Measurements from ENCODE around the gene PHYH. TPM values are rescaled to one million over a fixed set of nuclear protein-coding genes. Genes with fewer than 3 reads are reported as not detected.

The PHYH gene
- total RNA-seq, 1 experiment from 2014 or later, result 26.7 TPM

- Mint-ChIP-seq H3K27ac (ENCODE audit: unreplicated experiment) (no peak overlapping the region), H3K4me3 (ENCODE audit: low read depth, unreplicated experiment) (no peak overlapping the region), H3K36me3 (ENCODE audit: insufficient read depth, unreplicated experiment) (peaks cover 34% of the 10 kb centered on the region), H3K4me1 (ENCODE audit: low read depth, unreplicated experiment) (no peaks in the 10 kb centered on the region), H3K9me3 (ENCODE audit: low read depth, unreplicated experiment) (no peaks in the 10 kb centered on the region), H3K27me3 (ENCODE audit: unreplicated experiment) (no peaks in the 10 kb centered on the region)
- intact Hi-C loops (cut with micrococcal nuclease; ENCODE audit: unreplicated experiment), result no loop called here
- TF ChIP-seq CTCF (IDR thresholded peaks at IDR 0.05; ENCODE audit: unreplicated experiment), result no peak
- CTCF ChIA-PET, result no interaction called here
- DNase-seq, result no peak
- no TSS peak for BruUV-seq (replicated peaks)
Measured at GRCh38 chr10:13319166-13319565, 19.3 kb upstream of the PHYH start.

- Mint-ChIP-seq H3K27ac (ENCODE audit: unreplicated experiment) (no peak overlapping the region), H3K4me3 (ENCODE audit: low read depth, unreplicated experiment) (no peak overlapping the region), H3K27me3 (ENCODE audit: unreplicated experiment) (no peaks in the 10 kb centered on the region), H3K9me3 (ENCODE audit: low read depth, unreplicated experiment) (no peaks in the 10 kb centered on the region), H3K4me1 (ENCODE audit: low read depth, unreplicated experiment) (no peaks in the 10 kb centered on the region), H3K36me3 (ENCODE audit: insufficient read depth, unreplicated experiment) (peaks cover 24% of the 10 kb centered on the region)
- intact Hi-C loops (cut with micrococcal nuclease; ENCODE audit: unreplicated experiment), result no loop called here
- DNase-seq, result no peak
- BruUV-seq (replicated peaks), result no TSS peak
- no peak for TF ChIP-seq CTCF (IDR thresholded peaks at IDR 0.05; ENCODE audit: unreplicated experiment)
- CTCF ChIA-PET, result interaction anchor here (1.1 kb wide), 1 partner anchor 9 kb away, joined by 4 read pairs; no protein-coding TSS in a partner anchor
Measured at GRCh38 chr10:13317474-13317873, 17.6 kb upstream of the PHYH start.

GRCh38 chr10:13316635-13317311 is 16.9 kb upstream of the PHYH start:
- H3K4me1 Mint-ChIP-seq (ENCODE audit: low read depth, unreplicated experiment), result no peaks in the 10 kb centered on the region
- BruUV-seq (replicated peaks), result no TSS peak
- no peak overlapping the region for H3K27ac Mint-ChIP-seq (ENCODE audit: unreplicated experiment)
- TF ChIP-seq CTCF (IDR thresholded peaks at IDR 0.05; ENCODE audit: unreplicated experiment), result no peak
- H3K4me3 Mint-ChIP-seq (ENCODE audit: low read depth, unreplicated experiment), result no peak overlapping the region
- no peaks in the 10 kb centered on the region for H3K27me3 Mint-ChIP-seq (ENCODE audit: unreplicated experiment)
- intact Hi-C loops (cut with micrococcal nuclease; ENCODE audit: unreplicated experiment), result no loop called here
- DNase-seq, result no peak
- peaks cover 20% of the 10 kb centered on the region for H3K36me3 Mint-ChIP-seq (ENCODE audit: insufficient read depth, unreplicated experiment)
- CTCF ChIA-PET, result interaction anchor here (1.1 kb wide), 1 partner anchor 9 kb away, joined by 4 read pairs; no protein-coding TSS in a partner anchor
- no peaks in the 10 kb centered on the region for H3K9me3 Mint-ChIP-seq (ENCODE audit: low read depth, unreplicated experiment)

- no peak for DNase-seq
- H3K27me3 Mint-ChIP-seq (ENCODE audit: unreplicated experiment), result no peaks in the 10 kb centered on the region
- no peak for TF ChIP-seq CTCF (IDR thresholded peaks at IDR 0.05; ENCODE audit: unreplicated experiment)
- no peak overlapping the region for H3K27ac Mint-ChIP-seq (ENCODE audit: unreplicated experiment)
- no TSS peak for BruUV-seq (replicated peaks)
- intact Hi-C loops (cut with micrococcal nuclease; ENCODE audit: unreplicated experiment), result no loop called here
- peaks cover 20% of the 10 kb centered on the region for H3K36me3 Mint-ChIP-seq (ENCODE audit: insufficient read depth, unreplicated experiment)
- no peak overlapping the region for H3K4me3 Mint-ChIP-seq (ENCODE audit: low read depth, unreplicated experiment)
- H3K4me1 Mint-ChIP-seq (ENCODE audit: low read depth, unreplicated experiment), result no peaks in the 10 kb centered on the region
- CTCF ChIA-PET, result no interaction called here
- H3K9me3 Mint-ChIP-seq (ENCODE audit: low read depth, unreplicated experiment), result no peaks in the 10 kb centered on the region
Measured at GRCh38 chr10:13315361-13315760, 15.5 kb upstream of the PHYH start.

Data from Calu3 (cell line).